ENCODE results near the gene GRIN3A.
"Not testable (repeated sequence)": the region's sequence is repeated elsewhere in the genome, so short reads cannot be mapped to it uniquely, and the experiment has no call there.

The GRIN3A gene

GRCh38 chr9:101738566-101739183 lies at the start of gene GRIN3A:
GRIN3A (minus strand) TSS chr9:101738647; CDS start chr9:101737979, 668 bp downstream.
- no peak for DNase-seq

- no peak for DNase-seq
These were observed 49.4 kb upstream of the GRIN3A start for GRCh38 chr9:101787891-101788290.

GRCh38 chr9:101778332-101778731 lies 39.9 kb upstream of the GRIN3A start:
- DNase-seq = no peak

GRCh38 chr9:101764472-101764871 lies 26.0 kb upstream of the GRIN3A start:
- no peak for DNase-seq

GRCh38 chr9:101758304-101758930 lies 20.0 kb upstream of the GRIN3A start:
- DNase-seq = no peak

- no peak for DNase-seq
These were observed 15.3 kb upstream of the GRIN3A start for GRCh38 chr9:101753716-101754115.

GRCh38 chr9:101751895-101752294 lies 13.4 kb upstream of the GRIN3A start:
- DNase-seq = no peak

- no peak for DNase-seq
These were observed 864 bp upstream of the GRIN3A start for GRCh38 chr9:101739311-101739710.

- DNase-seq = no peak
These were observed 512 bp downstream of the GRIN3A start for GRCh38 chr9:101737705-101738565.

GRCh38 chr9:101737165-101737704 lies 1.2 kb downstream of the GRIN3A start:
- no peak for DNase-seq

GRCh38 chr9:101736717-101737116 lies 1.7 kb downstream of the GRIN3A start:
- DNase-seq = no peak

- DNase-seq = no peak
These were observed 7.0 kb downstream of the GRIN3A start for GRCh38 chr9:101731429-101731828.

GRCh38 chr9:101727612-101728524 lies 10.6 kb downstream of the GRIN3A start:
- peak; percentile 30 for DNase-seq

GRCh38 chr9:101724271-101724670 lies 14.2 kb downstream of the GRIN3A start:
- DNase-seq = not testable (repeated sequence)

GRCh38 chr9:101718192-101718591 lies 20.3 kb downstream of the GRIN3A start:
- no peak for DNase-seq

GRCh38 chr9:101716629-101717028 lies 21.8 kb downstream of the GRIN3A start:
- no peak for DNase-seq

GRCh38 chr9:101711330-101711941 lies 27.0 kb downstream of the GRIN3A start:
- DNase-seq = peak; percentile 24

- DNase-seq = no peak
These were observed 29.6 kb downstream of the GRIN3A start for GRCh38 chr9:101708855-101709254.

GRCh38 chr9:101707721-101708120 lies 30.7 kb downstream of the GRIN3A start:
- no peak for DNase-seq

- no peak for DNase-seq
These were observed 31.4 kb downstream of the GRIN3A start for GRCh38 chr9:101706997-101707396.

- DNase-seq = peak; percentile 5
These were observed 32.1 kb downstream of the GRIN3A start for GRCh38 chr9:101706261-101706798.
